GM23248 (cell line): ENCODE measurements around the gene CAMK2D.

ENCODE experiments used
- EZH2 ChIP-seq: fragments of 200-600 bp; sonication (generic); IDR thresholded peaks from 2 replicates; pipeline ENCODE4 v1.6.1; 2018; ENCODE audit warnings: antibody characterized with exemption, mild to moderate bottlenecking; ENCODE audit not compliant: insufficient read depth, poor library complexity, severe bottlenecking
- EZH2phosphoT487 ChIP-seq: fragments of 200-600 bp; sonication (generic); IDR thresholded peaks from 2 replicates; pipeline ENCODE4 v1.6.1; 2018; ENCODE audit warnings: antibody characterized with exemption, moderate library complexity, mild to moderate bottlenecking, low read depth; ENCODE audit not compliant: insufficient read depth

- no peak for TF ChIP-seq EZH2
- no peak for TF ChIP-seq EZH2phosphoT487
These were observed 15.1 kb upstream of the CAMK2D start for GRCh38 chr4:113776679-113777078.
